HG03442 (cell line): ENCODE data around the gene PKLR.
"Not testable (repeated sequence)": the region's sequence is repeated elsewhere in the genome, so short reads cannot be mapped to it uniquely, and the experiment has no call there.

ENCODE experiments used
- ATAC-seq: cut with Tn5 transposase; IDR thresholded peaks from one replicate; pipeline ENCODE4 v1.9.1; 2021; ENCODE audit warnings: mild to moderate bottlenecking, moderate library complexity; ENCODE audit not compliant: unreplicated experiment

The PKLR gene

DNA sequence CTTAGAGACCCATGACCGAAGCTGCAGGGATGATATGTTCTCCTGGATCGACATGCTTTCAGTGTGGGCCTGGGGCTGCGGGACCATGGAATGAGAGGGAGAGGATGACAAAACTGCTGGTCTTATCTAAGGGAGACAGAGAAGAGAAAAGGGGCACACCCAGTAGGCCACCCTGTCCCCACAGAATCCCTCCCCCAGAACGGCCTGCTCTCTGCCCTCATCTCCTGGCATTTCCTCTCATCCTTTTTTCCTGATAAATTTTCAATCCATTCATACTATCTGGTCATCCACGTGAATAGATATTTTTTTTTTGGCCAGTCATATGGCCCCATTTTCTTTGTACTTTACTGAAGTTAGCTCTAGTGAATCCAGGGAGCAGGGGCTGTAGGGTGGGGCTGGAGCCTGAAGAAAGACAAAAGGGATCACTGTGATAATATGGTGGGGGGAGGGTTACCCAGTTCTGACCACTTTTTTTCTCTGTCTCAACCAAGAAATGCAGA is at the start of gene PKLR:
PKLR (minus strand) TSS at position 97 of the 500 bp plus-strand sequence; CDS start at position 54, 43 bp downstream.
- no peak for ATAC-seq

DNA sequence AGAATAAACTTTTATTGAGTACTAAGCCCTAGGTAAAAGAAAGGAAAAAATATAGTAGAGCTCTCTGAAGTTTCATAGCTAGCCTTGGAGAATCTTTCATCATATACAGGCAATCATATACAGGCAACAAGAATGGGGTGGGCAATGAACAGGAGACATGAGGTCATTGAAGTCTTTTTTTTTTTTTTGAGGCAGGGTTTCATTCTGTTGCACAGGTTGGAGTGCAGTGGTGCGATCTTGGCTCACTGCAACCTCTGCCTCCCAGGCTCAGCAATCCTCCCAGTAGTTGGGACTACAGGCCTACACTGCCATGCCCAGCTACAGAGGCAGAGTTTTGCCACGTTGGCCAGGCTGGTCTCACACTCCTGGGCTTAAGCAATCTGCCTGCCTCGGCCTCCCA is 41.6 kb upstream of the PKLR start:
- no peak for ATAC-seq

DNA sequence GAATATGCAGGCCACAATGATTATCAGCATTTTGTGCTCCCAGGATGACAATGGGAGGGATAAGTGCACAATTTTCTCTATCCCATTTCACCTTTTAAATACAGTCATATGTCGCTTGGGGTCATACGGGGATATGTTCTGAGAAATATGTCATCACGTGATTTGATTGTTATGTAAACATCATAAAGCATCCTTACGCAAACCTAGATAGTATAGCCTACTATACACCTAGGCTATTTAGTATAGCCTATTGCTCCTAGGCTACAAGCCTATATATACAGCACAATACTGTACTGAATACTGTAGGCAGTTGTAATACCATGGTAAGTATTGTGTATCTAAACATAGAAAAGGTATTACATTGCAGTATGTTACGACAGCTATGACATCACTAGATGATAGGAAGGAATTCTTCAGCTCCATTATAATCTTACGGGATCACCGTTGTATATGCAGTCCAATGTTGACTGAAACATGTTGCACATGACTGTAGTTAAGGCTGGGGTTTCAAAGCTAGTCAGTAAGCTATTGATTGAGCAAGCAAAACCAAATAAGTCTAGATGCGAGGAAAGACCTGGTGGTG is 38.4 kb upstream of the PKLR start:
- ATAC-seq: no peak

DNA sequence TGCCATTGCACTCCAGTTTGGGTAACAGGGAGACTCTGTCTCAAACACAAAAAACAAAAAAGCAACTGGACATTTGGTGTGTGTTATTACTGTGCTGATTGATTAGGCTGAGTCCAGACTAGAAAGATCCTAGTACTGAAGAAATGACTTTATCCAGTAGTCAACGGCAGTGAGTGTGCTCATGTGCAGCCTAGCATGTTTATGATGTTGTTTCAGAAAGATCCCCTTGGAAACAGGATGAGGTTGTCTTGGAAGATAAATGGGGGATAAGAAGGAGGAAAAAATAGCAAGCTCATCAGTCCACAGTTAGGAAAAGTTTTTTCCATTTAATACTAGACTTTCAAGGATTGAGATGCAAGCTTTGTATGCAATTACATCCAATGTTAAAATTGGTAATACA is 33.7 kb upstream of the PKLR start:
- no peak for ATAC-seq

DNA sequence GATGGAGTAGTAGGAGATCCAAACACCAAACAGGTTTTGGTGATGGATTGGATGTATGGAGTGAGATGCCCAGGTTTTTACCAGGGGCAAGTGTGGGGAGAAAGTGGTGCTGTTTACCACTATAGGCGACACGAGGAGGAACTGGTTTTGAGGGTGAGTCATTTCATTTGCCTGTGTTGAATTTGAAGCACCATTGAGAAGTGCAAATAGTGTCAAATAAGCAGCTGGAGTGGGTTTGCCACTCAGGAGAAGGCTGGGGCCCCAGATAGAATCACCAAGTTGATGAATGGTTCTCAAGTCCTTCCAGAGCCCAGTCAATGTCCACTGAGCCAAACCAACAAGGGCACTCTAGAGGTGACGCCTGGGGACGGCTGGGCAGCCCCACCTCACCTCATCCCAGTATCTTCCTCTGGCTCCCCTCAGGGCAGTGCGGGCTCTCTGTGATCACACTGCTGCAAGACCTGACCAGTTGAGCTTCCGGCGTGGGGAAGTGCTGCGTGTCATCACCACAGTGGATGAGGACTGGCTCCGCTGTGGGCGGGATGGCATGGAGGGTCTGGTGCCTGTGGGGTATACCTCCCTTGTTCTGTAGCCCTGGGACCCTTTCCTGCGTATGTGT is 28.9 kb upstream of the PKLR start:
- ATAC-seq: no peak

DNA sequence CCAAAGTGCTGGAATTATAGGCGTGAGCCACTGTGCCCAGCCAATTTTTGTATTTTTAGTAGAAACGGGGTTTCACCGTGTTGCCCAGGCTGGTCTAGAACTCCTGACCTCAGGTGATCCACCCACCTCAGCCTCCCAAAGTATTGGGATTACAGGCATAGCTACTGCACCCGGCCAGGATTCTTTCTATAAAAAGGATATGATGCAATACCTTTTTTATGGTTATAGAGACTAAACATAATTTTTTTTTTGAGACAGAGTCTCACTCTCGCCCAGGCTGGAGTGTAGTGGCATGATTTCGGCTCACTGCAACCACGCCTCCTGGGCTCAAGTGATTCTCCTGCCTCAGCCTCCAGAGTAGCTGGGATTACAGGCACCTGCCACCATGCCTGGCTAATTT is 27.6 kb upstream of the PKLR start:
- not testable (repeated sequence) for ATAC-seq

DNA sequence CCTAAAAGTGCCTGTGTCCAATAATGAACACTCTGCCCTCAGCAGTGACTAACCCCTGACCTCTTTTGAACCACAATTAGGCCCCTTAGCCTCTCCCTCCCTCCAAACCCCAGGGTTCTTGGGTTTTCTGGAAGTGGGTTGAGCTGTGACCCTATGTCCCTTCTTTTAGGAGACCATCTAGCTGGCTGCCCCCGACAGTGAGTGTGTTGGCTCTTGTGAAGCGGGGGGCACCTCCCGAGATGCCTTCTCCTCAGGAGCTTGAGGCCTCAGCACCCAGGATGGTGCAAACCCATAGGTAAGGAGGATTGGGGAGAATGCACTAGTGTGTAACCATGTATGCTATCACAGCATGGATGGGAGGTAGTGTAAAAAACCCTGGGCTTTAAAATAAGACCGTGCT is 26.7 kb upstream of the PKLR start:
- no peak for ATAC-seq

DNA sequence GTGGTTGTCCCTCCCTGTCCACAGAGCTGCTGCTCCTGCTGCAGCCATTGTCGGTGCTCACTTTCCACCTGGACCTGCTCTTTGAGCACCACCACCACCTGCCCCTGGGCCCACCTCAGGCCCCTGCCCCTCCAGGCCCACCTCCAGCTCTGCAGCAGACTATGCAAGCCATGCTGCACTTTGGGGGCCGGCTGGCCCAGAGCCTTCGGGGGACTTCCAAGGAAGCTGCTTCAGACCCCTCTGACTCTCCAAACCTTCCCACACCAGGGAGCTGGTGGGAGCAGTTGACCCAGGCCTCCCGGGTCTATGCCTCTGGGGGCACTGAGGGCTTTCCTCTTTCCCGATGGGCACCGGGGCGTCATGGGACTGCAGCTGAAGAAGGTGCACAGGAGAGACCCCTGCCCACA is 25.4 kb upstream of the PKLR start:
- no peak for ATAC-seq

DNA sequence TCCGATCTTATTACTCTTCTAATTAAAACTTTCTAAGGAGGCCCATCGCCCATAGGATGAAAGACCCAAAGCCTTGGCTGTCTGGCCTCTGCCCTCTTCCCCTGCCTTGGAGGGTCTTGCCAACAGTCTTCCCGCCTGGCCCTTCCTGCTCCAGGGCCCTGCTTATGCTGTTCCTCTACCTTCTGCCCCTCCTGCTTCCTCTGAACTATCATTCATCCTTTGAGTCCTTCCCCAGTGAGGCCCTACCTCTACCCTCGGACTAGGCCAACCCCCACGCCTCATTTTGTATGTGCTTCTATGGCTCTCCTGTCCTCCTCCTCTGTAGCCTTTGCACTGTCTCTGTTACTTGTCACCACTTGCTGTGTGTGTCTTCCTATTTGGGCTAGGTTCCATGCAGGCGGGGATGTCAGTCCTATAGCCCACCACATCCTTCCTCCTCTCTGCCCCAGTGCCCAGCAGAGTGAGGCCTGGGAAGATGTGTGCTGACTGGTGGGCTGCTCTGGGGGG is 24.8 kb upstream of the PKLR start:
- ATAC-seq: no peak

DNA sequence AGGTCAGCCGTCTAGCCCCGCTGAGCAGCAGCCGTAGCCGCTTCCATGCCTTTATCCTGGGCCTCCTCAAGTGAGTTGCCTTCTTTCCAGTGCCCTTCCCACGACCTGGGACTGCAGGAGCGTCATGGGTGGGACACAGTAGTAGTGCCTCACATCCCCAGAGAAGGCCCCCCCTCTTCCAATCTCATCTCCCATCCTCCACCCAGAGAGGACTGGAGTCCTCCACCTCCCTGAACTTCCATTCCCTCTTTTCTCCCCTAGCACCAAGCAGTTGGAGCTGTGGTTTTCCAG is 24.3 kb upstream of the PKLR start:
- no peak for ATAC-seq

DNA sequence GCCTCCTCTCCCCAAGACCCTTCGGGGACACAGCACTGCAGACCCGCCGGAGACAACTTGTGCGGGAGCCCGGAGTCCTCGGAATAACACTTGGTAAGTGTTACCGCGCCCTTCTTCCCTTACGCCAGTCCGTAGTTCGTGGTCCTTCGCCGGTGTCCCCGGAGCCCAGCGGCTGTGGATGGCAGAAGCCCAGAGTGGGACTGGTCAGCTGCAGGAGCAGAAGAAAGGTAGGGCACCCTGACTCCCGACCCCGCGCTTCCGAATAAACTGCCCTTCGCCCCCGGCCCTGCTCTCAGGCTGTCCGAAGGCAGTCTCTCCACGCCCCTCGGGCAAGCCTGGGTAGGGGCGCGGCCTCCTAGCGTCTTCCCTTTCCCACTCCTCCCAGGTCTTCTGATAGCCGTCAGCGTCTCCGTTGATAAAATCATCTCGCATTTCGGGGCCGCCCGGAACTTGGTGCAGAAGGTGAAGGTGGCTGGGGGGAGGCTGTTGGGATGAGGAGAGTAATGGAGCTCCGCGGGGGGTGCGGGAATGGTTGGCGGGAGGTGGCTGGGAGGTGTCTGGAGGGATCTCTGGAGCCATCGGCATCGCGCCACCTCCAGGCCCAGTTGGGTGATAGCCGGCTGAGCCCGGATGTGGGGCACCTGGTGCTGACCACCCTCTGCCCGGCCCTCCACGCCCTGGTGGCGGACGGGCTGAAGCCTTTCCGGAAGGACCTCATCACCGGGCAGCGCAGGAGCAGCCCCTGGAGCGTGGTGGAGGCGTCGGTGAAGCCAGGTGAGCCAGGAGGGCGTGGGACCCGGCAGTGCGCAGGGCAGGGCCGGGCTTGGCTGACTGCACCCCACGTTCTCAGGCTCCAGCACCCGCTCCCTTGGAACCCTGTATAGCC is 23.7 kb upstream of the PKLR start:
- ATAC-seq: no peak

DNA sequence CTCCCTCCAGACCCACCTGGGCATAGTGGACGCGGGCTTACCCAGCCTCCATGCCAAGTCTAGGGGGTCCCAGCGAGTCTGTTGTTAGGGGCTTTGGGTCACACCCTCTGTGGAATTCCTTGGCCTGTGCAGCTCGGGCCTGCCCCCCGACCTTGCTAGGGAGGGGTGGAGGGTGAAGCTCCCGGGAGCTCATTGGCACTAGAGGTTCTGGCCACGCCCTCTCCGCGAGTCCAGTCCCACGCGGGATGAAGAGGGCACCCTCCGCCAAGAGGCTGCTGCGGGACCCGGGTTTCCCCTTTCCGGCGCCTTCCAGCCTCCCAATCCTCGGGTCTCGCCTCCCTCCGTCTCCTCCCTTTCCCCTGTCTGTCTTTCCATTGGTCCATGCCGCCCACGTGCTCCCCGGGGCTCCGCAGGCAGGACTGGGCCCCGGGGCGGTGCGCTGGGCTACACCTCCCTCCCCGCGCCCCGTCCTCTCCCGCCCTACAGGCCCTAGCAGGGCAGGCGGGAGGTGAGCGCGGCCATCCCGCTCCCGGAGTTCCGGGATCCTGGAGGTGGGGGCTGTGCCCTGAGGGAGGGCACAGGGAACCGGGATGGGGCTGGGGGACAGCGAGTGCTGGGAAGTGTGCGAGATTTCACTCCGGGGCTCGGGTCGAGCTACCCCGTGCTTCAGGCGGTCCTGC is 22.9 kb upstream of the PKLR start:
- ATAC-seq: peak; percentile 54

DNA sequence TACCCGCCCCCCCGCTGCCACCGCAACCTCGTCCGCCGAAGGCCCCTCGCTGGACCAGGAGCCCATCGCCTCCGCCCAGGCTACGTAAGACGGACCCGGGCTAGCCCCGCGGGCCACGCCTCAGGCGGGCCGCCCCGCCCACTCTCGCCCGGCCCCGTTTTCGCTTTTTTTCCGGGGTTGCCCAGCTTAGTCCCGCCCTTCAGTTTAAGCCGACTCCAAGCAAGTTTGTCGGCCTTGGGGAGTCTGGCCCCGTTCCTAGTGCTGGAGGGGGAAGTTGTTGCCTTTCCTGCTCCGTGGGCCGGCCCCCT is 22.4 kb upstream of the PKLR start:
- peak; percentile 36 for ATAC-seq

DNA sequence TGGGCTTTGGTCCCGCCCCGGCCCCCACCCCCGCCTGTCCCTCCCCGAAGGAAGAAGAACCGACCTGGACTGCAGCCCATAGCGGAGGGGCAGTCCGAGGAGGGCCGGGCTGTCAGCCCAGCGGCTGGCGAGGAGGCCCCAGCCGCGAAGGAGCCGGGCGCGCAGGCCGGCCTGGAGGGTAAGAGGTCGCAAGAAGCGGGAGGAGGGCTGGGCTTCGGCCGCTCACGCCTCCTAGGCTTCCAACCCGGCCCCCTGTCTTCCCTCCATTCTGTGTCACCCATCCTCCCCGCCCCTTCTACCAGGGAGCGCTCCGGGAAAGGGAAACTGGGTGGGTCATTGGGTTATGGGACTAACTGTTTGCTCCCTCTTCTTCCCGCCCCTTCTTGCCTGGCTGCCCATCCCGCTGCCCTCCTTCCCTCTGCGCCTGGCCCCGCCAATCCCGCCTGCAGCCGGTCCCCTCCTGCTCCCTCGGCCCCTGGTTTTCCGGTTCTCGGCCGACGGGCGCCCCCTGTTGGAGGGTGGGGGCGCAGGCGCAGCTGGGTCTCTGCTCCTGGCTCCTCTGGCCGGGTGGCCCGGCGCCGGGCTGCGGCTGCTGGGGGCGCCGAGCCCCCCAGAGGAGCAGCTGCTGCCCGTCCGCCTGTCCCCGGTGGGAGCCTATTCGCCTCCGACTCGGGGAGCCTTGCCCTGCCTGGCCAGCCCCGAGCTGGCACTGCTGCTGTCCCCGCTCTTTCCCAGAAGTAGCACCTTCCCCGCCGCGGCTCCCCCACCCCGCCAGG is 21.9 kb upstream of the PKLR start:
- peak; percentile 40 for ATAC-seq

DNA sequence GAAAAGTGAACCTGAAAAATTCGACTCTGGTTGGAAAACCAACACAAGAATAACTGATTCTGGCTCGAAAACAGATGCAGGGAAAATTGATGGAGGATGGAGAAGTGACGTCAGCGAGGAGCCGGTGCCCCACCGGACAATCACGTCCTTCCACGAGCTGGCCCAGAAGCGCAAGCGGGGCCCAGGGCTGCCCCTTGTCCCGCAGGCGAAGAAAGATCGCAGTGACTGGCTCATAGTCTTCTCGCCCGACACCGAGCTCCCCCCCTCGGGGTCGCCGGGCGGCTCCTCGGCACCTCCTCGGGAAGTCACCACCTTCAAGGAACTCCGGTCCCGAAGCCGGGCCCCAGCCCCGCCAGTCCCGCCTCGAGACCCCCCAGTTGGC is 21.3 kb upstream of the PKLR start:
- ATAC-seq: no peak

DNA sequence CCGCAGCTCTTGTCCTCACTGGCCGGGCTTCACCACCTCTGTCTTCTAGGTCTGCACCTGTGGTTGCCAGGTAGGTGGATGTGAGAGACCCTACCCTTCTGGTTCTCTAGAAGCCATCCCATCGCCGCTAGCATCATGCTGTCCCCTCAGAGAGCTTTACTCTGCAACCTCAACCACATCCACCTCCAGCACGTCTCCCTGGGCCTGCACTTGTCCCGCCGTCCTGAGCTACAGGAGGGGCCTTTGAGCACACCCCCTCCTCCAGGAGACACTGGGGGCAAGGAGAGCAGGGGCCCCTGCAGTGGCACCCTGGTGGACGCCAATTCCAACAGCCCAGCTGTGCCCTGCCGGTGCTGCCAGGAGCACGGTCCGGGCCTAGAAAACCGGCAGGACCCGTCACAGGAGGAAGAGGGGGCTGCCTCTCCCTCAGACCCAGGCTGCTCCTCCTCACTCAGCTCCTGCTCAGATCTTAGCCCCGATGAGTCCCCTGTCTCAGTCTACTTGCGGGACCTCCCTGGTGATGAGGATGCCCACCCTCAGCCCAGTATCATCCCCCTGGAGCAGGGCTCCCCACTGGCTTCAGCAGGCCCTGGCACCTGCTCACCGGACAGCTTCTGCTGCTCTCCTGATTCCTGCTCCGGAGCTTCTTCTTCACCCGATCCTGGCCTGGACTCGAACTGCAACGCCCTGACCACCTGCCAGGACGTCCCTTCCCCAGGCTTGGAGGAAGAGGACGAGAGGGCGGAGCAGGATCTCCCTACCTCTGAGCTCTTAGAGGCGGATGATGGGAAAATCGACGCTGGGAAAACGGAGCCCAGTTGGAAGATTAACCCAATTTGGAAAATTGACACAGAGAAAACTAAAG is 20.6 kb upstream of the PKLR start:
- no peak for ATAC-seq

DNA sequence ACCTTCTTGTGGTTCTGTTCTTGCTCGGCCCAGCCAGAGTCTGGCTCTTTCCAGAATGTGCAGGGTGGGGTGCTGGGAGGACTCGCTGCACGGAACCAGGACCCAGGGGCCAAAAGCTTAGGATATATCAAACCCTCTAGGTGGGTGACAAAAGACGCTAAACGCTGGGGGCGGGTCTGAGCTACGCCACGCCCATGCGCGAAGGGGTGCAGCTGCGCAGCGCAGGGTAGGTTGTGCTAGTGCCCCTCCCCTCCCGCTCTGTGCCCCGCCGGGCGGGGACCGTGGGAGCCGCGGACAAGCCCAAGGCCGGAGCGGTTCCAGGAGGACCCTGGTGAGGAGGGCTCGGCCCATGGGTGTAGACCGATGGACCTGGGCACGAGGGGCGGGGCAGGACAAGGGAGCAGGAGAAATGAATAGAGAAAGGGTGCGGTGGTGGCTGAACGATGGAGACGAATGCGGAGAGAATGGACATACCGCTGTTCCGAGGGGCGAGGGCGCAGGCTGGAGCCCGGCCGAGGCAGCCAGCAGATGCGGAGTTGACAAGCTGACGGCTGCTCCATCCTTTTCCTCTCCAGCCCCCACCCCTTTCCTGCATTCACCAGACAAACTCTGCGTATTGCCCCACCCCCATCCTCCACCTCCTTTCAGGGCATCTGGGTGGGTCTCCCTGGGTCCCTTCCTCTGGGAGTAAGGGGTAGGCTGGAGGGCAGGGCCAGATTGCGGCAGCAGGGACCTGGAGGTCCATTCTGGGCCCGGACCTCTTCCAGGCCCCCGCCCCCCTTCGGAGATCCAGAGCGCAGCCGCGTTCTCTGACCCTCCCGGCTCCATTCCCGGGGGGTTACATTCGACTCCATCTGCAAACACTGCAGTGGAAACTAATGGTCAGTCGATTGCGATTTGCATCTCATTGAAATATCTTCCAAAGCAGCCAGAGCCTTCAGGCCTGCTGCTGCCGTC is 19.7 kb upstream of the PKLR start, which contains the start of gene RUSC1:
RUSC1 (plus strand) TSS at position 234 of the 957 bp plus-strand sequence. CDS start 880 bp downstream, outside the sequence.
- ATAC-seq: no peak

DNA sequence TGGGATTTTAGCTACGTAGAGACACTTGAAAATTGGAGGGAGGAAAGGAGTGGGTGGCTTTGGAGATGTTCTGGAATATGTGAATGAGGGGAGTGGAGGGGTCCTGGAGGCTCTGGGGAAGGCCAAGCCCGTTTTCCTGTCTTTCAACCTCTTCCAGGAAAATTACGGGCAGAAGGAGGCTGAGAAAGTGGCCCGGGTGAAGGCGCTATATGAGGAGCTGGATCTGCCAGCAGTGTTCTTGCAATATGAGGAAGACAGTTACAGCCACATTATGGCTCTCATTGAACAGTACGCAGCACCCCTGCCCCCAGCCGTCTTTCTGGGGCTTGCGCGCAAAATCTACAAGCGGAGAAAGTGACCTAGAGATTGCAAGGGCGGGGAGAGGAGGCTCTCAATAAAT is 19.0 kb upstream of the PKLR start:
- ATAC-seq: no peak

DNA sequence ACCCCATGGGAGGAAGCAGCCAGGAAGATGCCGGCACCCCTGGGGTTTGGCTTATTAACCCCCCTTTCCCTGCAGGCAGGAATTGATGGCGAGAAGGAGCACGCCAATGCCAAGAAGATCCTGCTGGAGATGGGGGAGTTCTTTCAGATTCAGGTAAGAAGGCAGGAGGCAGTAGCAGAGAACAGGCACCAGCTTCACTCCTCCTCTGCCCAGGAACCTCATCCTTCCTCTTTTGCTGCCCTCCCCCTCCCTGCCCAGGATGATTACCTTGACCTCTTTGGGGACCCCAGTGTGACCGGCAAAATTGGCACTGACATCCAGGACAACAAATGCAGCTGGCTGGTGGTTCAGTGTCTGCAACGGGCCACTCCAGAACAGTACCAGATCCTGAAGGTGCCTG is 18.3 kb upstream of the PKLR start:
- no peak for ATAC-seq
